NCI-H146 treated with DMSO at 0.1 percent for 48 hours (cell line): ENCODE measurements around the gene NCLN.

Experiments
- DNase-seq: peaks from one replicate; lab custom pipeline; 2025; ENCODE audit not compliant: unreplicated experiment; lab: John Stamatoyannopoulos, UW

NCLN gene

DNA sequence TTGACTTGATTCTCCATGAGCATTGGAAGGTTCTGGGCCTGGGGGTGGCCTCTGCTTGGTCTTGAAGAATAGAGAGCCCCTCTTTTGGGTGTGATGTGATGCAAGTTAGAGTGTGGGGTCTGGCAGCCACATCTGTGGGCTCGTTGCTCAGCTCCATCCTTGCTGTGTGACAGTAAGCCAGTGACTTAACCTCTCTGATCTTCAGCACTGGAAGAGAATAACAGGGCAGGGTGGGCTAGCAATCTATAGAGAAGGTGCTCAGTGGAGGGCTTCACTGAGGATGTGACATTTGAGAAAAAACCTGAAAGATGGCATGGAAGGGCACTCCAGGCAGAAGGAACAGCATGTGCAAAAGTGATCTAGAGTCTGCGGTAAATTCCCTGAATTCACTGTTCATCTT, 66.9 kb downstream of the NCLN start:
- DNase-seq, result no peak

DNA sequence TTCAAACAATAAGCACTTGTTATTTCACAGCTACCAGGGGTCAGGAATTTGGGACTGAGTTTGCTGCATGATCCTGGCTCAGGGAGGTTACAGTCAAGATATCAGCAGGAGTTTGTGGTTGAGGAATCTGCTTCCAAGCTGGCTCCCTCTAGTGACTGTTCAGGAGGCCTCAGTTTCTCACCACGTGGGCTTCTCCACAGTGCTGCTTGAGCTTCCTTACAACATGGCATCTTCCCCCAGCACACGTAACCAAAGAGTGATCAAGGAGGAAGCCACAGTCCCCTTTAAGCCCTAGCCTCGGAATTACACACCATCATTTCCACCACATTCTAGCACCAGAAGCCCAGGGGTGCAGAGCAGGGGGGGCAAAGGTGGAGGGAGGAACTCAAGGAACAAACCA, 67.5 kb downstream of the NCLN start:
- DNase-seq, result no peak

DNA sequence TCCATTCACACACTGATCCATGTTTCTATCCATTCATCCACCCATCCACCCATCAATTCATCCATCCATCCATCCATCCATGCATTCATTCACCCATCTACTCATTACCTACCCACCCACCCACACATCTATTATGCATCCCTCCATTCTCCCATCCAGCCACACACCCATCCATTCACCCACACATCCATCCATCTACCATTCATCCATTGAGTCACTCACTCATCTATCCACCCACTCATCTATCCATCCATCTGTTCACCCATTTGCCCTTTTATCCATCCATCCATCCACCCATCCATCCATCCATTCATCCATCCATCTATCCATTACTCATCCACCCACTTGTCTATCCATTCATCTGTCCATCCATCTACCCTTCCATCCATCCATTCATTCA, 68.8 kb downstream of the NCLN start:
- no peak for DNase-seq

DNA sequence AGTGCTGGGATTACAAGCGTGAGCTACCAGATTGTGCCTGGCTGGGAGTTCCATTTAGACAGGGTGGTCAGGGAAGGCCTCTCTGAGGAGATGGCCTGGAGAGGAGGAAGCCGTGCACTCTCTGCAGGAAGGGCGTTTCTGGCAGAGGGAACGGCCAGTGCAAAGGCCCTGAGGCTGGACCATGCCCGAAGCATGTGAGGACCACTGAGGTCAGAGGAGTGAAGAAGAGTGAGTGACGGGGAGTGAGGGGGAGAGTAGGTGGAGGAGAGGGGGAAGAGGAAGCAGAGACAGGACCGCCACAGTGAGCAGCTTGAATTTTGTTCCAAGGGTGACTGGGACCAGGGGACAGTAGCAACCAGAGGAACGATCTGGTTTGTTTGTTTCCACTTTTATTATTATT, 71.3 kb downstream of the NCLN start:
- DNase-seq, result no peak
